GM18858 (cell line): ENCODE results near the gene DRD3.

Experiments
- ATAC-seq: cut with Tn5 transposase; IDR thresholded peaks from one replicate; pipeline ENCODE4 v1.9.1; 2021; ENCODE audit not compliant: unreplicated experiment

Gene DRD3

DNA sequence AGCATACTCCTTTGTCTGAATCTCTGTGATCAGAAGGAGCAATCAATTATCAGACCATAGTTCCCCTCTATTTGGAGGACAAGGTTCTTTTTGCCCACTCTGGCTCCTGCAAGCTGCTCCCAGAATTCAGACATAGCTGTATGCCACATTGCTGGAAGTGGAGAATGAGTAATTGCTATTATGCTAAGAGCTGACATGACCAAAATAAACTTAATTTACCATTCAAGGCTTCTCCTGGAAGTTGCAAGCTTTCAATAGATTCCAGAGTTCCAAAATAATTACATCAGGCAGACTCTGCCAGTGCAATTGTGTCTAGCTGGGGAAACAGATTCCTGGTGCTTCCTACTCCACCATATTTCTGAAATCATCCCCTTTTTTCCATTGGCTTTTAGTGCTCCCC is 7.6 kb upstream of the DRD3 start:
- ATAC-seq = no peak

DNA sequence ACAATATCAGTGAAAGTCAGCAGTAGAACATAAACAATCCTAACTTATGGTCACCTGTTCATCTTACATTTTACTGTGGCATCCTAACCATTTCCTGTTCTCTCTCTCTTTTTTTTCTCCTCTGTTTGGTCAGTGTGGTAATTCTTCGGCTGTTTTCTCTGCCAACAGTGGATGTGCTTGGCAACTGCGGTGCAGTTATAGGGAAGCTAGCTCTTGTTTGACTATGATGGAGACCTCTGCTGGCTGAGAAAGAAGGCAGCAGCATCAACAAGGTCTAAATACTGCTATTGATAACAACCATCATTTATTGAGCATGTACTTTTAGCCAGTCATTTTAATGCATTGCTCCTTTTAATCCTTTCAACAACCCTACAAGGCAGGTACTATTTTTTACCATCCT is 723 bp upstream of the DRD3 start:
- no peak for ATAC-seq

DNA sequence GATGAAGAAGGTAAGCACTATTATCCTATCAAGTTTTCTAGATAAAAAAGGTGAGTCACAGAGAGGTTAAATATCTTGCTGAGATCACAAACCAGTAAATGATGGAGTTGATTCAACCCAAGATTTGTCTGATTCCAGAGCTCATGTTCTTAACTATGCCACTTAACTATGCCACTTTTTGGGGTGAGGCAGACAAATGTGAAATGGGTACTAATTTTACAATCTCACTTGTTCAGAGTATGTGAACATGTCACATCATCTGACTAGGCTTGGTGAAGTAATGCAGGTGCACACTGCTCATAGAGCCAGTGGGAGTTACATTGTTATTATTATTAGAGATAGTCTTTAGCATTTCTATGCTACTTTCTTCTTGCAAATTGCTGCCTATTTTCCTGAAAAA is 2.0 kb downstream of the DRD3 start:
- ATAC-seq = no peak

DNA sequence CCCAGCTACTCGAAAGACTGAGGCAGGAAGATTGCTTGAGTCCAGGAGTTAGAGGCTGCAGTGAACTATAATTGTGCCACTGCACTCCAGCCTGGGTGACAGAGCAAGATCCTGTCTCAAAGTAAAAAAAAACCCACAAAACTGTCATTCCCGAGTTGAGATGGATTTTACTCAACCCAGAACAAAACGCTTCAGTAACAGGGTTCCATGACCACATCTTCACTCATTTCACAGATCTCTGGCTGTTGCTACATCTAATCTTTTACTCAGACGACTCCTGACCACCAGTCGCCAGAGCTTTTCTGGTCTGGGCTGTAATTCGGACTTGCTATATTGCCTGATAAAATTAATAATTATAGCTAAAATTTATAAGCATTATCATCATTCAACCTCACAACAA is 2.4 kb downstream of the DRD3 start:
- ATAC-seq = no peak

DNA sequence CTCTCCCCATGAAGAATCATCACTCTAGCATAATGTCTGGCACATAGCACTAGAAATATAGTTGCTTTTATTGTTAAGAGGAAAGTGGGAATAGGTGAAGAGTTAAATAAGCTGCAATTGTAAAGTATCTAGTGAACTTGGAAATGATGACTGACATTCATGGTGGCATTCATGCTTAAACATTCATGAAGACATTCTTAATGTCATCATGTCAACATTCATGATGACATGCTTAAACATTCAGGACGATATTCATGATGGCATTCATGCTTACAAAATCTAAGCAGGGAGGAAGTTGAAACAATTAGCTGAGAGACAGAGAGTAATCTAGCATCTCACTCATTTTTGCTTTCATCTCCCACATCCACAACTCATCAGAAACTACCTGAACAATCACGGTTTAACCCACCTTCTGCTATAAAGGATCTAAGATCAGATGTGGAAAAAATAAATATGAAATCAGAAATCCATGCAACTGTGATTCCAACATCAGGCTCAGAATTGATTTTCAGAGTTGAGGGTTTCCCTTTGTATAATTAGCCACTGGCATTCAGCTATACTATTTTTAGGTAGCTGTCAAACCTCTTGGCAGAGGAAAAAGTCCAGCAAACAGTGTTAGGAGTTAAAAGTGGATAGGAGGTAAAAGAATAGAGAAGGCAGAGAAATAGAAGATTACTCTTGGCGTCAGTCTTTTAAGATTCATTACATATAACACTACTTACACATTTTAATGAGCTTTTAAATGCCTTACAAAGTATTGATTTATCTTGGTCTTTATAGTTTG is 3.5 kb downstream of the DRD3 start:
- no peak for ATAC-seq

DNA sequence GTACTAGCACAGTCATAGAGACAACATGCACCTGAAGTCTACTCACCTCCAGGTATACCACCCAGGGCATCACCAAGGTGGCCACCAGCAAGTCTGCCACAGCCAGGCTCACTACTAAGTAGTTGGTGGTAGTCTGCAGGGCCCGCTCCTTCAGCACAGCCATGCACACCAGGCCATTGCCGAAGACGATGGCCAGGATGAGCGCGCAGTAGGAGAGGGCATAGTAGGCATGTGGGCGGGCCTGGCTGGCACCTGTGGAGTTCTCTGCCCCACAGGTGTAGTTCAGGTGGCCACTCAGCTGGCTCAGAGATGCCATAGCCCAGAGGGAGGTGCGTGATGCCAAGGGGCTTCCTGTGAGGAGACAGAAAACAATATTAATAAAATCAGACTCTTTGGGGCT is 7.2 kb downstream of the DRD3 start:
- ATAC-seq = no peak

DNA sequence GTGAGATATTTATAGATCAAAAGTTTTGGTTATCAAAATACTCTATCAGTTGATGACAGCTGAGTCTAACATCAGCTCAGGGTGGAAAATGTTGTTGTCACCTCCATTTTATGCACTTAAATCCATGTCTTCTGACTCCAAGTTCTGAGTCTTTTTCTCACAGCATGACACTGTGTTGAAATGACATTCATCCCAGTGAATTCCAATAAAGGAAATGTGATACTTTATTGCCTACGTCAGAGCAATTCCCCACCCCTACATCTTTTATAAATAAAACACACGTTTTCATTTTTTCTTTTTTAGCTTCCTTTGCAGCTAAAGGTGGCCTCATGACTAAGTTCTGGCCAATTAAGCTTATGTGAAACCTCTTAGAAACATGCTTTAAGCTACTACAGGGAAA is 10.7 kb downstream of the DRD3 start:
- no peak for ATAC-seq

DNA sequence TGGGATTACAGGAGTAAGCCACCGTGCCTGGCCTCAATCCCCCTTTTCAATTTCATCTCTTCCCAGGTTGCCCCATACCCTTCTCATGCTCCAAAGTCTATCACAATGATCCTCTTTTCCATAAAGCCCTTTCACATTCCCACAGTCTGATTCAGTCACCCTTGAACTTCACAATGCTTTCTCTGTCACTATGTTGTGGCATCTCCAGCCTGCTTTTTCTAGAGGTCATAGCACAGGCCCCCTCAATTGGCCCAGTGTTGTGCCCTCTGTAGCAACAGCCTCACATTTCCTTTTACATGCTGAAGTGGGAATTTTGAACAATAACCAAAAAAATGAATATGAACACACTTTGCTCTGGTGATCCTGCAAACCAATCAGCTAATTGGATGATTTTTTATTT is 21.5 kb downstream of the DRD3 start:
- no peak for ATAC-seq

DNA sequence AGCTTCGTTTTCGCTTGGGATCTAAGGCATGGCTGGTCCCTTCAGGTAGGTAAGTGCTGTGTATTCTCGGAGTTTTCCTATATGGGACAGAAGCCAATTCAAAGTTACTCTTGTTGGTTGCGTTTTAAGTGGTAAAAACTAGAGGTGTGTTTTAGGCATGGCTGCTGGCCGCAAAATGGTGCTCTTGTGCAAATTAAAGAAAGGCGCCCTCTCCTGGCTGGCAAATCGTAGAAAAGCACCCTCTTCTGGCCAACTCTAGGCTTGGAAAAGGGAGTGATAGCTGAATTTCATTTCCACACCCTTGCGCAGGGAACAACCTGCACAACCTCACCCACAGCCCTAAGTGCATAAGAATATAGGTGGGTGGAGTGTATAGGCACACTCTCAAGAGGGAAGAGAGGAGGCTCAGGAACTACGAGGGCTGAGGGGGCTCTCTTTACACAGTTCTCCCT is 23.5 kb downstream of the DRD3 start:
- ATAC-seq = no peak

DNA sequence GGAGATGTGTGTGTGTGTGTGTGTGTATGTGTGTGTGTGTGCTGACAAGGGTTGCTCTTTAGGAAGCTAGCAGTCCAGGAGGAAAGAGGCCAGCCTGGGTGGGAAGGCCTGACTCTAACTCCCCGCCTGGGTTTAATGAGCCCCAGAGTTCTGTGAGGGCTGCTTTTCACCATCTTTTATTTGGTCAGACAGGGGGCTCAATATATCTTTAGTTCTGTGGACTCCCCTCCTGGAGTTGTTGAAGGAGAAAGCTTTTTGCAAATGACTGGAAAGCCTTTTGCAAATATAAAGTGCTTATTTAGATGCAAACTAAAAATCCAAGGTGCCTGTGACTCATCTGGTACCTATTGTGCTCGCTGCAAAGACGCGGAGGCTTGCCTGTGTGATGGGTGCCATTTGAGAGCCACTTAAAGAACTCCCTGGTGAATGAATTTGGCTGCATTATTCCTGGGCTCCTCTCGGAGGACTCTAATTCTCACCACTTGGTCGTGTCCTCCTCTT is 24.5 kb downstream of the DRD3 start:
- no peak for ATAC-seq

DNA sequence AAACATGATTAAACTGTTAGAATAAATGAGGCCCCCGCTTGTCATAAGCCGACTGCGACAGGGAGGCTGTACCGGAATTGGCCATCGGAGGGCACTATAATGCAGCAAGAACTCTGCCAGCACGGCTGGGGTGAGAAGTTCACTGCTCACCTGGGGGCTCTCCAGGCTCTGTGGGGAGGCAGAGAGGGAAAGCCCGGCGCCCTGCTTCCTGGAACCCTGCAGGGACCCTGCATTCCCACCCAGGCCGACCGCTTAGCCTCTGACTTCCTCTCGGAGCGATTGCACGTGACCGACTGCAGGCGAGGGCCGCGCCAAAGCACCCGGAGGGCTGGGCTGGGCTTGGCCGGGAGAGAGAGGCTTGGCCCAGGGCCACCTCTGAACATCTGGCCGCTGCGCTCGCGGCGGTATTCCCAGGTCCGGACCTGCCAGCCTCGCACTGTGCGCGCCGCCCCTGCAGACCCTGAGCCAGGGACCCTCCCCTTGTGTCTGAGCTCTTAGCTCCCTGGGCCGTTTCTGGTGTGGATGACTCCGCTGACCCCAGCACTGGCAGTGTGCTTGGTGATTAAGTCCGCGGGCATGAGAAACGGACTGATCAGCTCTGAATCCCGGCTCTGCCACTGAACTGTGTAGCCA is 26.2 kb downstream of the DRD3 start:
- peak; percentile 95 for ATAC-seq

DNA sequence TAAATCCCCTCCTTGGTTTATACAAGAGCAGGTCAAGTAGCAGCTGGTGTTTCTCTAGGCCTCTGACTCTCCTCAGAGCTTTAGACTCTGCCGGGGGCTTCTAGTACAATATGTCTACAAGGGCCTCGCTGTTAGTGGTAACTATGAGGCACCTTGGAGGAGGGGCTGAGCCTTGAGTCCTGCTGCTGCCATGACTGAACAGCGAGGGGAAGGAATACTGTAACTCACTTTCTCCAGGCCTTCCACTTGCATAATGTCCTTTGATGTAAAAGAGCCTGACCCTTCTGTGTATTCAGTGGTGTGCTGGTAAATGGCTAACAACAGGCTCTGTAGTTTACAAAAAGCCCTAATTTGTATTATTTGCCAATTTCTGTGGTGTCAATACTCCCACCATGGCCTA is 27.8 kb downstream of the DRD3 start:
- no peak for ATAC-seq

DNA sequence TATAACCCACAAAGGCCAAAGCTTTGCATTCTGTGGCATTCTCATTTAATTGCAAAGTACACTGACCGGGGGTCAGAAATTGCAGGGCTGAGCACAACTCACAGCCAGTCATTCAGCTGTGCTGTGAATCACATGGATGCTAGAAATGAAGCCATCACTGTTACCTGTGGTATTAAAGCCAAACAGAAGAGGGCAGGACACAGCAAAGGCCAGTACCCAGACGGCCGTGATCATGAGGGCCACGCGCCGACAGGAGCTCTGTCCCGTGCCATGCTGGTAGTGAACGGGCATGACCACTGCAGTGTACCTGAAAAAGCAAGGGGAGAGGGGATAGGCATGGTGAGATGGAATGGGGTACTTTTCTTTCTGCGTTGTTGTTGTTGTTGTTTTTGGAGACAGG is 31.6 kb downstream of the DRD3 start:
- no peak for ATAC-seq

DNA sequence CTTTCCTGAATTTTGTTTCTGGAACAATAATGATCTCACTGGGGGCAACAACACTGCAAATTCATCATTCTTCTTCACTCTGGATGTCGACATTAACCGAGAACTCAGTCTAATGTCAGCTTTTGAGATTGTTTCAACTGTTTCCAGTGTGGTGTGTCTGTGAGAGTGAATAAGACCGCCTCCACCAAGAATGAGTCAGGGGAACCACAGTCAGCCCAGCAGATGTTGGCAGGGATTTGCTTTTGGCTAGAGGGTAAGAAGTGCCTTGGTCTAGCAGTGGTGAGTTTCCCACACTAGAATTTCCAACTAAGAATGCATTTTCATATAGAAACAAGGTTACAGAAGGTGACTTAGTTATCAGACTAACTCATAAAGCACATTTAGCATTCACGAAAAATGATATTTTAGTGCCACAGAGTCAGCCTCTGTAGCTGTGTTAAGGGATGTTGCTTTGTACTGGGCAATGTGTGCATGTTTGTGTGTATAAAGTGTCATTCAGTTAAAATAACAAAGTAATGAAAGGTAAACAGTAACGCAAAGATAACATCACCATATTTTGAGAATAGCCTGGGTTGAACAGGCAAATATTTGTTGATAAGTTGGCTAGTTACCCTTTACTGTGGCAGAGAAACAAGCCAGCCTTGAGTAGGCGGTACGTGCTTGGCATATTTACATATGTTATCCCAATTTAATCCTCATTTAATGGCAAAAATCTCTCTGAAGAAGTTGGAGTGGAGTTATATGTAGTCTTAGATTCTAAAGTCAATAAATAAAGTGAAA is 33.8 kb downstream of the DRD3 start:
- ATAC-seq = no peak

DNA sequence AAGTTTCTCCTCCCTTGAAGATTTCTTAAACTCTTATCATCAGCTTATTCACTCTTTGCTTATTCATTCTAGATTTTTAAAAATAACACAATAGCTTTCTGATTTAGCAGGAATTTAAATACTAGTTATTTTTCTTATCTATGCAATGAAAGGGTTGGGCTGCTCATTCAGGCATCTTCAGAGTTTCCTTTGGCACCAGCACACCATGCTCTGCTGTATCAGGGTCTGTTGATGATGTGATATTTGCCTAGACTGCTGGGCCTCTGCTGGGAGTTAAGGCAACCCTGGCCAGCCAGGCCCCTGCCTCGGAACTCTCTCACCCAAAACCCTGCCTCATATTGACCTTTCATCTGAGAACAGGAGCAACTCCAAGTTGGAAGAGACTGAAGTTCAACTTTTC is 35.0 kb downstream of the DRD3 start:
- ATAC-seq = no peak

DNA sequence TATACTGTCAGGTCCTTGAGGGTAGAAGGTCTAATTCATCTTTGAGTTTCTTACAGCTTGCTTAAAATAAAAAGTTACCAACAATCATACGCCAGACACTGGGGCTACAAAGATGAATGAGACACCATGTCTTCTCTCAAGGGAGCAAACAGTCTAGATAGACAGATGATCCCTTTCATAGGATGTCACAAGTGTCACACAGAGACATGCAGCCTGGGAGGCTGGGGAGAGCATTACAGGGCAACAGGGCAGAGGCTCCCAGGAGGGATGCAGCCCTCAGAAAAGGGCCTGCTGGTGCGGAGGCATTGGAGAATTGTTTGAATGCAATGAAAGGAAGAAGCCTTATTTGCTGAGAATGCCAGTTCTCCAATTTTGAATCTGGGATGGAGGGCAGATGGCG is 39.0 kb downstream of the DRD3 start:
- ATAC-seq = no peak

DNA sequence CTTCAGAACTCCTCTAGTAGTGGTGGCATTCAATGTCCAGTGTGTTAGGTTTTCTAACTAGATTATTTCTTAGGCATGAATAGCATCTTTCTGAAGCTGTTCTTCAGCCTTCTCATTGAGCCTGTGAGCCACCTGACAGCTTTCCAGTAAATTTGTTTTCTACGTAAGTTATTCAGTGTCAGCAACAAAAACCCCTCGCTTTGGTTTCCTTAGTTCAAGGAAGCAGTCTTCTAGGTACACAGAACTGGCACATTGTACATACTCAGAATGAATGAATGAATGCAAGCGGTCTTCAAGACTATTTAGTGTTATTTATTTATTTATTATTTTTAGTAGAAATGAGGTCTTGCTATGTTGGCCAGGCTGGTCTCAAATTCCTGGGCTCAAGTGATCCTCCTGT is 44.9 kb downstream of the DRD3 start:
- ATAC-seq = no peak

DNA sequence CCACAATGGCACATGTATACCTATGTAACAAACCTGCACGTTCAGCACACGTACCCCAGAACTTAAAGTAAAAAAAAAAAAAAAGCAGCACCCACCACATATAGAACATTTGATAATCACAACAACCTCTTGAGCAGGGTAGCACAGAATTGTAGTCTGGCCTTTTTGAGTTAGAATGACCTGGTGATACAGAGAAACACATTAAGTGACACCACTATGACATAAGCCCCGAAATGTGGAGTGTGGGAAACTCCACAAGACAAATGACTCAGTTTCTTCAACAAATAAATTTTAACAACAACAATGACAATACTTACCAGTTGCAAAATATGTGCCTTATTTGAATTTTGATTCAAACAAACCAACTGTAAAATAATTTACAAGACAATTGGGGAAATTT is 46.4 kb downstream of the DRD3 start:
- ATAC-seq = no peak

DNA sequence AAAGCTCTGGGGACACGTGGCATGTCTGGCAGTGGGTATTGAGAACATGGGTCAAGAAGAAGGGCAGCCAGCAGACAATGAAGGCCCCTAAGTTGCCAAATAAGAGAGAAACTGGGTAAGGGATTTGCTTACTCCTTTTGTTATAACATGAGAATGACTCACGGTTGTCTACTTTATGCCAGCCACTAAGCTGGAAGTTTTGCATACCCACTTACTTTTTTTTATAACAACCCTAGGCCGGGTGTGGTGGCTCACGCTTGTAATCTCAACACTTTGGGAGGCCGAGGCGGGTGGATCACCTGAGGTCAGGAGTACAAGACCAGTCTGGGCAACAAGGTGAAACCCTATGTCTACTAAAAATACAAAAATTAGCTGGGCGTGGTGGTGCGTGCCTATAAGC is 50.0 kb downstream of the DRD3 start:
- no peak for ATAC-seq

DNA sequence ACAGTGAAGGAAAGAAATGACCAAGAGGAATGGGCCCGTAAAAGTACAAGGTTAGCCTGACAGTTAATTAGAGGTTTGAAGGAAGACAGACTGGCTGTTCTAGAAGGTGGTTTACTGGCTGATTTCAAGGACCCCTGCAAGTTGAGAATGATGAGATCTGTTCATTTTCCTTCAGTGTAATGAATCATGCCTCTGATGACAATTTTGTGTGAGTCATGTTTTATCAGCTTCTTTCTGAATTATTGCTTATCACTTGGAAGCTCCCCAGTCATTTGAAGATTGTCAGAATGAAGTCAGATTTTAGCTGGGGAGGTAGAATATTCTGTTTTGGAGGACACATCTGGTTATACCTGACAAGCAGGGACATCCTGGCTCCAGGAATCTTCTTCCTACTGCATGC is 50.6 kb downstream of the DRD3 start:
- ATAC-seq = no peak

DNA sequence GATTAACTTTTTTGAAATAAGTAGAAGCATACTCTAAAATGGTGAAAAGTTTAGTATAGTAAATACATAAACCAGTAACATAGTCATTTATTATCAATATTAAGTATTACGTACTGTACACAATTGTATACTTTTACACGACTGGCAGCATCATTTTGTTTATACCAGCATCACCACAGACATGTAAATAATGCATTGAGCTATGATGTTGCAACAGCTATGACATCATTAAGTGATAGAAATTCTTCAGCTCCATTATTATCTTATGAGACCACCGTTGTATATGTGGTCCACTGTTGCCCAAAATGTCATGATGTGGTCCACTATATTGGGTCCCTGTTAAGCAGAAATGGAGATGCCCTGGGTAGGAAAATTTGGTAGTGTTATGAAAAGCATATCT is 51.3 kb downstream of the DRD3 start:
- ATAC-seq = no peak

DNA sequence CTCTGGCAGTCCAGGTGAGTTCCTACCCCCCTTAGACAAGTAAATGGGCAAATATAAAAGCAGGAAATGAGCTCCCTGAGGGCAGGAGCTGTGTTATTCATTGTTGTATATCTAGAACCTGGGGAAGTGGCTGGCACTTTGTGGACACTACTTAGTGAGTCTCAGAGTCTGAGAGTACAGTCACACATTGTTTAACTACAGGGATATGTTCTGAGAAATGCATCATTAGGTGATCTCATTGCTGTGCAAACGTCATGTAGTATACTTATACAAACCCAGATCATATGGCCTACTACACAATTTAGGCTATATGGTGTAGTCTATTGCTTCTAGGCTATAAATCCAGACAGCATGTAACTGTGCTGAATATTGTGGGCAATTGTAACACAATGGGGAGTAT is 52.4 kb downstream of the DRD3 start:
- no peak for ATAC-seq
